GM21825 (cell line): Measurements from ENCODE around the gene NT5E.
A peak's percentile ranks its signal among the peaks of the same experiment; 100 is the strongest.

Experiments
- ATAC-seq: cut with Tn5 transposase; IDR thresholded peaks from one replicate; pipeline ENCODE4 v1.9.1; 2021; ENCODE audit warnings: mild to moderate bottlenecking, moderate library complexity; ENCODE audit not compliant: unreplicated experiment

The NT5E gene

GRCh38 chr6:85421181-85421580 lies 28.7 kb upstream of the NT5E start:
- no peak for ATAC-seq

GRCh38 chr6:85421972-85422371 lies 27.9 kb upstream of the NT5E start:
- ATAC-seq, result no peak

- ATAC-seq, result no peak
These were observed 26.9 kb upstream of the NT5E start for GRCh38 chr6:85422996-85423395.

GRCh38 chr6:85424981-85425380 lies 24.9 kb upstream of the NT5E start:
- ATAC-seq, result no peak

- no peak for ATAC-seq
These were observed 23.9 kb upstream of the NT5E start for GRCh38 chr6:85425997-85426396.

- ATAC-seq, result no peak
These were observed 21.4 kb upstream of the NT5E start for GRCh38 chr6:85428486-85428885.

GRCh38 chr6:85429346-85429745 lies 20.5 kb upstream of the NT5E start:
- no peak for ATAC-seq

- no peak for ATAC-seq
These were observed 18.6 kb upstream of the NT5E start for GRCh38 chr6:85431271-85431670.

- no peak for ATAC-seq
These were observed 17.3 kb upstream of the NT5E start for GRCh38 chr6:85432554-85432953.

GRCh38 chr6:85435851-85436250 lies 14.0 kb upstream of the NT5E start:
- ATAC-seq, result no peak

- ATAC-seq, result no peak
These were observed 13.5 kb upstream of the NT5E start for GRCh38 chr6:85436411-85436810.

- no peak for ATAC-seq
These were observed 12.9 kb upstream of the NT5E start for GRCh38 chr6:85436939-85437495.

- ATAC-seq, result no peak
These were observed 6.3 kb upstream of the NT5E start for GRCh38 chr6:85443349-85444117.

- ATAC-seq, result peak; percentile 75
These were observed 480 bp upstream of the NT5E start for GRCh38 chr6:85449388-85449817.

GRCh38 chr6:85451565-85452306 lies 1.9 kb downstream of the NT5E start:
- no peak for ATAC-seq

- ATAC-seq, result no peak
These were observed 2.6 kb downstream of the NT5E start for GRCh38 chr6:85452441-85452881.

- no peak for ATAC-seq
These were observed 3.2 kb downstream of the NT5E start for GRCh38 chr6:85453052-85453451.

GRCh38 chr6:85453490-85453889 lies 3.6 kb downstream of the NT5E start:
- ATAC-seq, result no peak

GRCh38 chr6:85455471-85456026 lies 5.7 kb downstream of the NT5E start:
- ATAC-seq, result no peak

- no peak for ATAC-seq
These were observed 6.9 kb downstream of the NT5E start for GRCh38 chr6:85456782-85457181.

- no peak for ATAC-seq
These were observed 8.3 kb downstream of the NT5E start for GRCh38 chr6:85458184-85458583.

GRCh38 chr6:85458782-85459181 lies 8.9 kb downstream of the NT5E start:
- no peak for ATAC-seq
